ENCODE data around the gene IL1RL2.

The IL1RL2 gene

GRCh38 chr2:102230410-102230909 lies 43.6 kb downstream of the IL1RL2 start:
- no peaks in the 10 kb centered on the region for H3K27me3 ChIP-seq (ENCODE audit: control insufficient read depth, insufficient read depth, low read length)
- H3K36me3 ChIP-seq (ENCODE audit: control insufficient read depth, insufficient read depth, low read length) = no peaks in the 10 kb centered on the region
- no peak overlapping the region for H3K27ac ChIP-seq (ENCODE audit: low read depth, low read length)
- peaks cover 14% of the 10 kb centered on the region for H3K4me1 ChIP-seq (ENCODE audit: control insufficient read depth, insufficient read depth, low read length)
- no peaks in the 10 kb centered on the region for H3K9me3 ChIP-seq (ENCODE audit: control insufficient read depth, insufficient read depth, low read length)
- no peak overlapping the region for H3K4me3 ChIP-seq (ENCODE audit: low read depth, low read length)
- no peak overlapping the region for H3K9ac ChIP-seq (ENCODE audit: low read depth, low read length)

- no peaks in the 10 kb centered on the region for H3K9me3 ChIP-seq (ENCODE audit: control insufficient read depth, insufficient read depth, low read length)
- no peak overlapping the region for H3K9ac ChIP-seq (ENCODE audit: low read depth, low read length)
- no peaks in the 10 kb centered on the region for H3K27me3 ChIP-seq (ENCODE audit: control insufficient read depth, insufficient read depth, low read length)
- H3K27ac ChIP-seq (ENCODE audit: low read depth, low read length) = no peak overlapping the region
- no peak overlapping the region for H3K4me3 ChIP-seq (ENCODE audit: low read depth, low read length)
- H3K36me3 ChIP-seq (ENCODE audit: control insufficient read depth, insufficient read depth, low read length) = no peaks in the 10 kb centered on the region
- 0 out of 2 replicates have a peak, but pooled peaks cover 2% of the 10 kb centered on the region for H3K4me1 ChIP-seq (ENCODE audit: control insufficient read depth, insufficient read depth, low read length)
Measured at GRCh38 chr2:102233132-102233884, 46.5 kb downstream of the IL1RL2 start.

- no peak overlapping the region for H3K4me3 ChIP-seq (ENCODE audit: low read depth, low read length)
- H3K4me1 ChIP-seq (ENCODE audit: control insufficient read depth, insufficient read depth, low read length) = no peaks in the 10 kb centered on the region
- no peaks in the 10 kb centered on the region for H3K27me3 ChIP-seq (ENCODE audit: control insufficient read depth, insufficient read depth, low read length)
- no peaks in the 10 kb centered on the region for H3K36me3 ChIP-seq (ENCODE audit: control insufficient read depth, insufficient read depth, low read length)
- no peak overlapping the region for H3K9ac ChIP-seq (ENCODE audit: low read depth, low read length)
- H3K27ac ChIP-seq (ENCODE audit: low read depth, low read length) = no peak overlapping the region
- H3K9me3 ChIP-seq (ENCODE audit: control insufficient read depth, insufficient read depth, low read length) = no peaks in the 10 kb centered on the region
Measured at GRCh38 chr2:102235042-102235473, 48.2 kb downstream of the IL1RL2 start.

- H3K4me1 ChIP-seq (ENCODE audit: control insufficient read depth, insufficient read depth, low read length) = no peaks in the 10 kb centered on the region
- H3K36me3 ChIP-seq (ENCODE audit: control insufficient read depth, insufficient read depth, low read length) = no peaks in the 10 kb centered on the region
- H3K4me3 ChIP-seq (ENCODE audit: low read depth, low read length) = no peak overlapping the region
- H3K27ac ChIP-seq (ENCODE audit: low read depth, low read length) = no peak overlapping the region
- no peaks in the 10 kb centered on the region for H3K27me3 ChIP-seq (ENCODE audit: control insufficient read depth, insufficient read depth, low read length)
- no peak overlapping the region for H3K9ac ChIP-seq (ENCODE audit: low read depth, low read length)
- no peaks in the 10 kb centered on the region for H3K9me3 ChIP-seq (ENCODE audit: control insufficient read depth, insufficient read depth, low read length)
Measured at GRCh38 chr2:102235491-102235890, 48.7 kb downstream of the IL1RL2 start.

- Histone ChIP-seq H3K9ac (ENCODE audit: low read depth, low read length) (no peak overlapping the region), H3K4me1 (ENCODE audit: control insufficient read depth, insufficient read depth, low read length) (peaks cover 3% of the 10 kb centered on the region), H3K9me3 (ENCODE audit: control insufficient read depth, insufficient read depth, low read length) (no peaks in the 10 kb centered on the region), H3K4me3 (ENCODE audit: low read depth, low read length) (no peak overlapping the region), H3K27ac (ENCODE audit: low read depth, low read length) (no peak overlapping the region), H3K36me3 (ENCODE audit: control insufficient read depth, insufficient read depth, low read length) (no peaks in the 10 kb centered on the region), H3K27me3 (ENCODE audit: control insufficient read depth, insufficient read depth, low read length) (no peaks in the 10 kb centered on the region)
Measured at GRCh38 chr2:102236132-102236531, 49.3 kb downstream of the IL1RL2 start.

GRCh38 chr2:102237176-102237575 lies 50.4 kb downstream of the IL1RL2 start:
- Histone ChIP-seq H3K27me3 (ENCODE audit: control insufficient read depth, insufficient read depth, low read length) (no peaks in the 10 kb centered on the region), H3K4me3 (ENCODE audit: low read depth, low read length) (no peak overlapping the region), H3K9ac (ENCODE audit: low read depth, low read length) (no peak overlapping the region), H3K4me1 (ENCODE audit: control insufficient read depth, insufficient read depth, low read length) (peaks cover 10% of the 10 kb centered on the region), H3K36me3 (ENCODE audit: control insufficient read depth, insufficient read depth, low read length) (no peaks in the 10 kb centered on the region), H3K9me3 (ENCODE audit: control insufficient read depth, insufficient read depth, low read length) (no peaks in the 10 kb centered on the region), H3K27ac (ENCODE audit: low read depth, low read length) (no peak overlapping the region)

- H3K27me3 ChIP-seq (ENCODE audit: control insufficient read depth, insufficient read depth, low read length) = no peaks in the 10 kb centered on the region
- H3K4me3 ChIP-seq (ENCODE audit: low read depth, low read length) = no peak overlapping the region
- H3K27ac ChIP-seq (ENCODE audit: low read depth, low read length) = no peak overlapping the region
- no peak overlapping the region for H3K9ac ChIP-seq (ENCODE audit: low read depth, low read length)
- H3K36me3 ChIP-seq (ENCODE audit: control insufficient read depth, insufficient read depth, low read length) = no peaks in the 10 kb centered on the region
- no peaks in the 10 kb centered on the region for H3K9me3 ChIP-seq (ENCODE audit: control insufficient read depth, insufficient read depth, low read length)
- H3K4me1 ChIP-seq (ENCODE audit: control insufficient read depth, insufficient read depth, low read length) = peaks cover 10% of the 10 kb centered on the region
Measured at GRCh38 chr2:102238039-102238756, 51.4 kb downstream of the IL1RL2 start.

- H3K9ac ChIP-seq (ENCODE audit: low read depth, low read length) = no peak overlapping the region
- H3K36me3 ChIP-seq (ENCODE audit: control insufficient read depth, insufficient read depth, low read length) = no peaks in the 10 kb centered on the region
- H3K4me1 ChIP-seq (ENCODE audit: control insufficient read depth, insufficient read depth, low read length) = peaks cover 10% of the 10 kb centered on the region
- H3K9me3 ChIP-seq (ENCODE audit: control insufficient read depth, insufficient read depth, low read length) = no peaks in the 10 kb centered on the region
- H3K4me3 ChIP-seq (ENCODE audit: low read depth, low read length) = no peak overlapping the region
- H3K27ac ChIP-seq (ENCODE audit: low read depth, low read length) = no peak overlapping the region
- no peaks in the 10 kb centered on the region for H3K27me3 ChIP-seq (ENCODE audit: control insufficient read depth, insufficient read depth, low read length)
Measured at GRCh38 chr2:102238778-102239177, 52.0 kb downstream of the IL1RL2 start.

GRCh38 chr2:102239344-102239743 lies 52.5 kb downstream of the IL1RL2 start:
- H3K27ac ChIP-seq (ENCODE audit: low read depth, low read length) = no peak overlapping the region
- H3K36me3 ChIP-seq (ENCODE audit: control insufficient read depth, insufficient read depth, low read length) = no peaks in the 10 kb centered on the region
- H3K4me3 ChIP-seq (ENCODE audit: low read depth, low read length) = no peak overlapping the region
- no peaks in the 10 kb centered on the region for H3K9me3 ChIP-seq (ENCODE audit: control insufficient read depth, insufficient read depth, low read length)
- H3K9ac ChIP-seq (ENCODE audit: low read depth, low read length) = no peak overlapping the region
- H3K27me3 ChIP-seq (ENCODE audit: control insufficient read depth, insufficient read depth, low read length) = no peaks in the 10 kb centered on the region
- H3K4me1 ChIP-seq (ENCODE audit: control insufficient read depth, insufficient read depth, low read length) = peaks cover 10% of the 10 kb centered on the region

- Histone ChIP-seq H3K4me3 (ENCODE audit: low read depth, low read length) (no peak overlapping the region), H3K9ac (ENCODE audit: low read depth, low read length) (no peak overlapping the region), H3K27me3 (ENCODE audit: control insufficient read depth, insufficient read depth, low read length) (no peaks in the 10 kb centered on the region), H3K36me3 (ENCODE audit: control insufficient read depth, insufficient read depth, low read length) (no peaks in the 10 kb centered on the region), H3K9me3 (ENCODE audit: control insufficient read depth, insufficient read depth, low read length) (no peaks in the 10 kb centered on the region), H3K4me1 (ENCODE audit: control insufficient read depth, insufficient read depth, low read length) (peaks cover 10% of the 10 kb centered on the region), H3K27ac (ENCODE audit: low read depth, low read length) (no peak overlapping the region)
Measured at GRCh38 chr2:102240640-102241370, 54.0 kb downstream of the IL1RL2 start.
